CD4-positive, alpha-beta T cell treated with Interleukin-6 for 4 hours (primary cell): ENCODE measurements around the gene CEMIP.
A peak's percentile ranks its signal among the peaks of the same experiment; 100 is the strongest.

Experiments
- DNase-seq: peaks from one replicate; pipeline ENCODE4 v3.0.0-alpha.2; 2020; ENCODE audit warnings: mixed read lengths

Gene CEMIP

GRCh38 chr15:80934761-80935221 lies 155.6 kb downstream of the CEMIP start:
- DNase-seq = no peak

GRCh38 chr15:80936288-80937078 lies 157.3 kb downstream of the CEMIP start:
- no peak for DNase-seq

GRCh38 chr15:80937718-80938117 lies 158.5 kb downstream of the CEMIP start:
- no peak for DNase-seq

GRCh38 chr15:80939216-80939615 lies 160.0 kb downstream of the CEMIP start:
- DNase-seq = no peak

- DNase-seq = no peak
Measured at GRCh38 chr15:80940331-80940730, 161.2 kb downstream of the CEMIP start.

GRCh38 chr15:80940851-80941250 lies 161.7 kb downstream of the CEMIP start:
- DNase-seq = no peak

GRCh38 chr15:80942266-80942665 lies 163.1 kb downstream of the CEMIP start:
- no peak for DNase-seq

GRCh38 chr15:80942746-80943565 lies 163.8 kb downstream of the CEMIP start:
- DNase-seq = no peak

- no peak for DNase-seq
Measured at GRCh38 chr15:80944818-80945217, 165.6 kb downstream of the CEMIP start.

GRCh38 chr15:80945605-80946004 lies 166.4 kb downstream of the CEMIP start:
- no peak for DNase-seq

GRCh38 chr15:80946576-80946975 lies 167.4 kb downstream of the CEMIP start:
- DNase-seq = no peak

GRCh38 chr15:80948651-80949292 lies 169.6 kb downstream of the CEMIP start:
- no peak for DNase-seq

- DNase-seq = no peak
Measured at GRCh38 chr15:80949756-80950155, 170.6 kb downstream of the CEMIP start.

GRCh38 chr15:80950291-80951078 lies 171.3 kb downstream of the CEMIP start:
- DNase-seq = no peak

GRCh38 chr15:80951941-80952340 lies 172.8 kb downstream of the CEMIP start:
- no peak for DNase-seq

- no peak for DNase-seq
Measured at GRCh38 chr15:80953001-80953952, 174.1 kb downstream of the CEMIP start.

- no peak for DNase-seq
Measured at GRCh38 chr15:80953953-80954778, 175.0 kb downstream of the CEMIP start.

- peak; percentile 43 for DNase-seq
Measured at GRCh38 chr15:80955571-80956452, 176.6 kb downstream of the CEMIP start.

- no peak for DNase-seq
Measured at GRCh38 chr15:80957556-80957955, 178.4 kb downstream of the CEMIP start.
